H1 (cell line): ENCODE data around the gene CHRNA1. TPM values are rescaled to one million over a fixed set of nuclear protein-coding genes. Genes with fewer than 3 reads are reported as not detected.
A peak's percentile ranks its signal among the peaks of the same experiment; 100 is the strongest.

Experiments
- ASH2L ChIP-seq: fragments of 200-600, 300-600 bp; sonication (generic); IDR thresholded peaks from one replicate; pipeline ENCODE4 v1.7.1; 2017; ENCODE audit warnings: low read length
- CEBPB ChIP-seq: IDR thresholded peaks from 2 replicates; pipeline ENCODE4 v1.6.1; 2012; ENCODE audit warnings: low read depth, low read length
- CTBP2 ChIP-seq: IDR thresholded peaks from 2 replicates; pipeline ENCODE4 v1.7.0; 2011; ENCODE audit warnings: borderline replicate concordance, mild to moderate bottlenecking, moderate library complexity, mixed read lengths, low read length; ENCODE audit not compliant: insufficient read depth, insufficient read length
- KDM1A ChIP-seq: fragments of 200-600, 300-600 bp; sonication (generic); IDR thresholded peaks from 2 replicates; pipeline ENCODE4 v1.7.1; 2016; ENCODE audit warnings: mild to moderate bottlenecking, low read length, borderline replicate concordance
- SIN3A ChIP-seq, 2 experiments: IDR thresholded peaks in 1 of 2; conservative IDR thresholded peaks in 1 of 2; 2 replicates each; pipeline ENCODE4 v1.6.1; 2011 to 2012; ENCODE audit warnings: low read length in 2 of 2, improper control_type of control experiment in 1 of 2, low read depth in 1 of 2, mild to moderate bottlenecking in 1 of 2
- ZNF274 ChIP-seq: IDR thresholded peaks from 2 replicates; pipeline ENCODE4 v1.7.0; 2012; ENCODE audit warnings: low read length, borderline replicate concordance; ENCODE audit errors: extremely low read depth
- polyA plus RNA-seq, 7 experiments: library from polyadenylated mRNA; depleted of rRNA in 3 of 7; stranded (reverse) in 5 of 7; unstranded in 2 of 7; fragments of >200 nt in 5 of 7; fragments of 200-250 nt in 2 of 7; gene quantifications; 1 replicate in 5 of 7; 2 replicates in 1 of 7; 4 replicates in 1 of 7; pipeline versions ENCODE4 v1.2.1 to v1.2.3, GENCODE V29; 2011 to 2013; ENCODE audit warnings: missing spikeins in 2 of 7, mixed read lengths in 2 of 7
- total RNA-seq: library from RNA; stranded (reverse); fragmentation: NEBNext Ultra II Directional; extraction: Animal tissue kit (Norgen Biotek cat#: 25700); gene quantifications from 2 replicates; pipeline ENCODE4 v1.2.1, GENCODE V29; 2021
- TF ChIP-seq, protein P1 (sequence below): fragments of 300-600 bp; sonication (generic); IDR thresholded peaks from 2 replicates; pipeline ENCODE4 v1.7.1; 2012; ENCODE audit warnings: low read length, moderate library complexity, mild to moderate bottlenecking, inconsistent platforms; ENCODE audit not compliant: insufficient replicate concordance
- TF ChIP-seq, protein P2 (sequence below): IDR thresholded peaks from 2 replicates; pipeline ENCODE4 v1.6.1; 2012; ENCODE audit warnings: low read length, inconsistent platforms
- TF ChIP-seq, protein P3 (sequence below): IDR thresholded peaks from 2 replicates; pipeline ENCODE4 v1.6.1; 2012; ENCODE audit warnings: inconsistent platforms

CHRNA1 gene
- total and polyA plus RNA-seq, 2 of the 8 experiments (the other 6 are each of a cell fraction or from before 2014, with no cell fraction given) = 0.11 to 0.15 TPM

DNA sequence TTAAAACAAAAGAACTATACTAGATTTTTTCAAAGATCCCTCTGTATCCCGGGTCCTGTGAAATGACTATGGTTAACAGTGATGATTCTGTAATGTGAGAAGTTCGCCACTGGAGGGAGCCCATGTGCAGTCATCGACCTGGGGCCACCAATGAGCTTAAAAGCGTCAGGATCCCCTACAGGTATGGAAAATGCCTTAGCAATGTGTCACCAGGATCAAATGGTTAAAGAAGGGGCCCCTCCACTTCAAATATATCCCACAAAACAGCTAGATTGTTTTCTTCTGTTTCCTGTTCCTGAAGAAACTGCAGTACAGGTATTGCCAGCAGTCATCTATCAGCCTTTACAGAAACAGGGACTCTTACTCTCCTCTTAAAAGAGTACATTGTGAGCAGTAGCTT, 15.3 kb downstream of the CHRNA1 start (continued):
- TF ChIP-seq, protein P1, sequence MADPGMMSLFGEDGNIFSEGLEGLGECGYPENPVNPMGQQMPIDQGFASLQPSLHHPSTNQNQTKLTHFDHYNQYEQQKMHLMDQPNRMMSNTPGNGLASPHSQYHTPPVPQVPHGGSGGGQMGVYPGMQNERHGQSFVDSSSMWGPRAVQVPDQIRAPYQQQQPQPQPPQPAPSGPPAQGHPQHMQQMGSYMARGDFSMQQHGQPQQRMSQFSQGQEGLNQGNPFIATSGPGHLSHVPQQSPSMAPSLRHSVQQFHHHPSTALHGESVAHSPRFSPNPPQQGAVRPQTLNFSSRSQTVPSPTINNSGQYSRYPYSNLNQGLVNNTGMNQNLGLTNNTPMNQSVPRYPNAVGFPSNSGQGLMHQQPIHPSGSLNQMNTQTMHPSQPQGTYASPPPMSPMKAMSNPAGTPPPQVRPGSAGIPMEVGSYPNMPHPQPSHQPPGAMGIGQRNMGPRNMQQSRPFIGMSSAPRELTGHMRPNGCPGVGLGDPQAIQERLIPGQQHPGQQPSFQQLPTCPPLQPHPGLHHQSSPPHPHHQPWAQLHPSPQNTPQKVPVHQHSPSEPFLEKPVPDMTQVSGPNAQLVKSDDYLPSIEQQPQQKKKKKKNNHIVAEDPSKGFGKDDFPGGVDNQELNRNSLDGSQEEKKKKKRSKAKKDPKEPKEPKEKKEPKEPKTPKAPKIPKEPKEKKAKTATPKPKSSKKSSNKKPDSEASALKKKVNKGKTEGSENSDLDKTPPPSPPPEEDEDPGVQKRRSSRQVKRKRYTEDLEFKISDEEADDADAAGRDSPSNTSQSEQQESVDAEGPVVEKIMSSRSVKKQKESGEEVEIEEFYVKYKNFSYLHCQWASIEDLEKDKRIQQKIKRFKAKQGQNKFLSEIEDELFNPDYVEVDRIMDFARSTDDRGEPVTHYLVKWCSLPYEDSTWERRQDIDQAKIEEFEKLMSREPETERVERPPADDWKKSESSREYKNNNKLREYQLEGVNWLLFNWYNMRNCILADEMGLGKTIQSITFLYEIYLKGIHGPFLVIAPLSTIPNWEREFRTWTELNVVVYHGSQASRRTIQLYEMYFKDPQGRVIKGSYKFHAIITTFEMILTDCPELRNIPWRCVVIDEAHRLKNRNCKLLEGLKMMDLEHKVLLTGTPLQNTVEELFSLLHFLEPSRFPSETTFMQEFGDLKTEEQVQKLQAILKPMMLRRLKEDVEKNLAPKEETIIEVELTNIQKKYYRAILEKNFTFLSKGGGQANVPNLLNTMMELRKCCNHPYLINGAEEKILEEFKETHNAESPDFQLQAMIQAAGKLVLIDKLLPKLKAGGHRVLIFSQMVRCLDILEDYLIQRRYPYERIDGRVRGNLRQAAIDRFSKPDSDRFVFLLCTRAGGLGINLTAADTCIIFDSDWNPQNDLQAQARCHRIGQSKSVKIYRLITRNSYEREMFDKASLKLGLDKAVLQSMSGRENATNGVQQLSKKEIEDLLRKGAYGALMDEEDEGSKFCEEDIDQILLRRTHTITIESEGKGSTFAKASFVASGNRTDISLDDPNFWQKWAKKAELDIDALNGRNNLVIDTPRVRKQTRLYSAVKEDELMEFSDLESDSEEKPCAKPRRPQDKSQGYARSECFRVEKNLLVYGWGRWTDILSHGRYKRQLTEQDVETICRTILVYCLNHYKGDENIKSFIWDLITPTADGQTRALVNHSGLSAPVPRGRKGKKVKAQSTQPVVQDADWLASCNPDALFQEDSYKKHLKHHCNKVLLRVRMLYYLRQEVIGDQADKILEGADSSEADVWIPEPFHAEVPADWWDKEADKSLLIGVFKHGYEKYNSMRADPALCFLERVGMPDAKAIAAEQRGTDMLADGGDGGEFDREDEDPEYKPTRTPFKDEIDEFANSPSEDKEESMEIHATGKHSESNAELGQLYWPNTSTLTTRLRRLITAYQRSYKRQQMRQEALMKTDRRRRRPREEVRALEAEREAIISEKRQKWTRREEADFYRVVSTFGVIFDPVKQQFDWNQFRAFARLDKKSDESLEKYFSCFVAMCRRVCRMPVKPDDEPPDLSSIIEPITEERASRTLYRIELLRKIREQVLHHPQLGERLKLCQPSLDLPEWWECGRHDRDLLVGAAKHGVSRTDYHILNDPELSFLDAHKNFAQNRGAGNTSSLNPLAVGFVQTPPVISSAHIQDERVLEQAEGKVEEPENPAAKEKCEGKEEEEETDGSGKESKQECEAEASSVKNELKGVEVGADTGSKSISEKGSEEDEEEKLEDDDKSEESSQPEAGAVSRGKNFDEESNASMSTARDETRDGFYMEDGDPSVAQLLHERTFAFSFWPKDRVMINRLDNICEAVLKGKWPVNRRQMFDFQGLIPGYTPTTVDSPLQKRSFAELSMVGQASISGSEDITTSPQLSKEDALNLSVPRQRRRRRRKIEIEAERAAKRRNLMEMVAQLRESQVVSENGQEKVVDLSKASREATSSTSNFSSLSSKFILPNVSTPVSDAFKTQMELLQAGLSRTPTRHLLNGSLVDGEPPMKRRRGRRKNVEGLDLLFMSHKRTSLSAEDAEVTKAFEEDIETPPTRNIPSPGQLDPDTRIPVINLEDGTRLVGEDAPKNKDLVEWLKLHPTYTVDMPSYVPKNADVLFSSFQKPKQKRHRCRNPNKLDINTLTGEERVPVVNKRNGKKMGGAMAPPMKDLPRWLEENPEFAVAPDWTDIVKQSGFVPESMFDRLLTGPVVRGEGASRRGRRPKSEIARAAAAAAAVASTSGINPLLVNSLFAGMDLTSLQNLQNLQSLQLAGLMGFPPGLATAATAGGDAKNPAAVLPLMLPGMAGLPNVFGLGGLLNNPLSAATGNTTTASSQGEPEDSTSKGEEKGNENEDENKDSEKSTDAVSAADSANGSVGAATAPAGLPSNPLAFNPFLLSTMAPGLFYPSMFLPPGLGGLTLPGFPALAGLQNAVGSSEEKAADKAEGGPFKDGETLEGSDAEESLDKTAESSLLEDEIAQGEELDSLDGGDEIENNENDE = no peak
- TF ChIP-seq SIN3A (conservative IDR thresholded peaks at IDR 0.05 in 1 of 2, IDR thresholded peaks at IDR 0.05 in 1 of 2; ENCODE audit: low read depth in 1 of 2, low read length in 2 of 2) = no peak
- no peak for TF ChIP-seq CEBPB
- no peak for TF ChIP-seq KDM1A
- TF ChIP-seq ASH2L = peak; percentile 62
- TF ChIP-seq, protein P2, sequence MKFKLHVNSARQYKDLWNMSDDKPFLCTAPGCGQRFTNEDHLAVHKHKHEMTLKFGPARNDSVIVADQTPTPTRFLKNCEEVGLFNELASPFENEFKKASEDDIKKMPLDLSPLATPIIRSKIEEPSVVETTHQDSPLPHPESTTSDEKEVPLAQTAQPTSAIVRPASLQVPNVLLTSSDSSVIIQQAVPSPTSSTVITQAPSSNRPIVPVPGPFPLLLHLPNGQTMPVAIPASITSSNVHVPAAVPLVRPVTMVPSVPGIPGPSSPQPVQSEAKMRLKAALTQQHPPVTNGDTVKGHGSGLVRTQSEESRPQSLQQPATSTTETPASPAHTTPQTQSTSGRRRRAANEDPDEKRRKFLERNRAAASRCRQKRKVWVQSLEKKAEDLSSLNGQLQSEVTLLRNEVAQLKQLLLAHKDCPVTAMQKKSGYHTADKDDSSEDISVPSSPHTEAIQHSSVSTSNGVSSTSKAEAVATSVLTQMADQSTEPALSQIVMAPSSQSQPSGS = 0 out of 2 replicates have a peak, but pooled peaks have one; percentile 41
- no peak for TF ChIP-seq ZNF274
- TF ChIP-seq, protein P3, sequence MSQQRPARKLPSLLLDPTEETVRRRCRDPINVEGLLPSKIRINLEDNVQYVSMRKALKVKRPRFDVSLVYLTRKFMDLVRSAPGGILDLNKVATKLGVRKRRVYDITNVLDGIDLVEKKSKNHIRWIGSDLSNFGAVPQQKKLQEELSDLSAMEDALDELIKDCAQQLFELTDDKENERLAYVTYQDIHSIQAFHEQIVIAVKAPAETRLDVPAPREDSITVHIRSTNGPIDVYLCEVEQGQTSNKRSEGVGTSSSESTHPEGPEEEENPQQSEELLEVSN = no peak
- TF ChIP-seq CTBP2 = no peak
